Subcutaneous adipose tissue (tissue), 4 donors: ENCODE measurements around the gene SLC2A4RG. TPM values are rescaled to one million over a fixed set of nuclear protein-coding genes. Genes with fewer than 3 reads are reported as not detected.

ENCODE experiments used
- CTCF ChIP-seq: fragments of 450-650 bp; IDR thresholded peaks from one replicate; pipeline ENCODE4 v1.5.1; 2016; ENCODE audit warnings: low read depth, mild to moderate bottlenecking, control low read depth, antibody characterized with exemption, moderate library complexity
- total RNA-seq, 4 donors: library from RNA; depleted of rRNA; stranded (reverse); fragments of >200 nt; gene quantifications; one replicate each; pipeline ENCODE4 v1.1.0, GENCODE V29; 2016

Gene SLC2A4RG
- total RNA-seq, 4 donors from 2014 or later, result 8.6 to 126 (median 28.9) TPM

- TF ChIP-seq CTCF, result no peak
These were observed 34.1 kb upstream of the SLC2A4RG start for GRCh38 chr20:63705232-63706026.

GRCh38 chr20:63706027-63706695 lies 33.4 kb upstream of the SLC2A4RG start:
- TF ChIP-seq CTCF, result no peak

- no peak for TF ChIP-seq CTCF
These were observed 32.6 kb upstream of the SLC2A4RG start for GRCh38 chr20:63706852-63707557.

- TF ChIP-seq CTCF, result no peak
These were observed 31.8 kb upstream of the SLC2A4RG start, which contains the start of the genes ARFRP1 and ZGPAT for GRCh38 chr20:63707558-63708300. Gene ARFRP1, minus strand, starts transcription at chr20:63707976. Its CDS starts 885 bp downstream, at chr20:63707091. Gene ZGPAT, plus strand, starts transcription at chr20:63708039. Its CDS starts 542 bp downstream, at chr20:63708581.

DNA sequence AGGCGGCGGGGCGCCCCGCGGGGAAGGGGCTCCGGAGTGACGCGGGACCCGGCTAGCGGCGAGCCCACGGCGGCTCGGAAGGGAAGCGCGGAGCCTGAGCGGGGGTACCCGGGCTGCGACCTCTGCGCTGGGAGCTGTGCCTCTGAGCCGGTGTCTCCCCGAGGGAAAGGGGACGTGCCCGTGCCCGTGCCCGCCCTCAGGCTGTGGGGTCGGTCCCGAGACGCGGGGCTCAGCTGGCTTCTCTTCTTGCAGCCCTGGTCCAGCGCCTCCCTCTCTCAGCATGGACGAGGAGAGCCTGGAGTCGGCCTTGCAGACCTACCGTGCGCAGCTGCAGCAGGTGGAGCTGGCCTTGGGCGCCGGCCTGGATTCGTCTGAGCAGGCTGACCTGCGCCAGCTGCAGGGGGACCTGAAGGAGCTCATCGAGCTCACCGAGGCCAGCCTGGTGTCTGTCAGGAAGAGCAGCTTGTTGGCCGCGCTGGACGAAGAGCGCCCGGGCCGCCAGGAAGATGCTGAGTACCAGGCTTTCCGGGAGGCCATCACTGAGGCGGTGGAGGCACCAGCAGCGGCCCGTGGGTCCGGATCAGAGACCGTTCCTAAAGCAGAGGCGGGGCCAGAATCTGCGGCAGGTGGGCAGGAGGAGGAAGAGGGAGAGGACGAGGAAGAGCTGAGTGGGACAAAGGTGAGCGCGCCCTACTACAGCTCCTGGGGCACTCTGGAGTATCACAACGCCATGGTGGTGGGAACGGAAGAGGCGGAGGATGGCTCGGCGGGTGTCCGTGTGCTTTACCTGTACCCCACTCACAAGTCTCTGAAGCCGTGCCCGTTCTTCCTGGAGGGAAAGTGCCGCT lies 31.1 kb upstream of the SLC2A4RG start:
- no peak for TF ChIP-seq CTCF

DNA sequence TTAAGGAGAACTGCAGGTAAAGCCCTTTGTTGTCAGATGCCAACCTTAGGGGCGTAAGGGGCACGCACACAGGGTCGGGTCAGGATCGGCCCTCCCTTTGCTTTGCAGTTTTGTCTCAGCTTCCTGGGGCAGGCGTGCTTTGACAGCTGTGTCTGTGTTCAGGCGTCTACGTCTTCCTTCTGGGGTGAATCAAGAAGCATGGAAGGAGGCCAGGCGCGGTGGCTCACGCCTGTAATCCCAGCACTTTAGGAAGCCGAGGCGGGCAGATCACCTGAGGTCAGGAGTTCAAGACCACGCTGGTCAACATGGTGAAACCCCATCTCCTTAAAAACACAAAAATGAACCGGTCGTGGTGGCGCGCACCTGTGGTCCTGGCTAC lies 30.4 kb upstream of the SLC2A4RG start:
- TF ChIP-seq CTCF, result no peak
